H1 (cell line): Measurements from ENCODE around the gene FAM227B. TPM values are rescaled to one million over a fixed set of nuclear protein-coding genes. Genes with fewer than 3 reads are reported as not detected.
A peak's percentile ranks its signal among the peaks of the same experiment; 100 is the strongest.

Source experiments
- CTCF ChIA-PET: fragments of 300-600 bp; sonication (Branson Sonifier 250); formaldehyde crosslinking; loops from one replicate; lab custom pipeline; 2021; ENCODE audit not compliant: partially characterized antibody; lab: Charles Lee
- POLR2A ChIA-PET: fragments of 300-600 bp; sonication (Branson Sonifier 250); formaldehyde crosslinking; loops from one replicate; lab custom pipeline; 2021; ENCODE audit warnings: inconsistent platforms; ENCODE audit not compliant: partially characterized antibody; lab: Charles Lee
- DNase-seq, 2 experiments: peaks; one replicate each; pipeline versions ENCODE4 v3.0.0 to v3.0.0-alpha.2; 2010 to 2022; ENCODE audit warnings: low spot score in 2 of 2, low read depth in 1 of 2, mixed read lengths in 1 of 2
- FAIRE-seq: peaks from 2 replicates; lab custom pipeline; 2011; peaks lifted over from hg19 to GRCh38; lab: Jason Lieb, UNC
- H2AFZ ChIP-seq: 2 replicates; pipeline ENCODE4 v1.8.1; 2012; ENCODE audit warnings: low read length, inconsistent platforms
- H2AK5ac ChIP-seq: 2 replicates; pipeline ENCODE4 v1.6.1; 2013; ENCODE audit warnings: low read depth, low read length
- H2BK120ac ChIP-seq: replicated peaks from 2 replicates; pipeline ENCODE3; 2013; ENCODE audit warnings: low read depth, low read length, inconsistent platforms
- H2BK12ac ChIP-seq: 2 replicates; pipeline ENCODE4 v1.6.1; 2013; ENCODE audit warnings: low read depth, low read length
- H2BK15ac ChIP-seq: 2 replicates; pipeline ENCODE4 v1.6.1; 2013; ENCODE audit warnings: low read length
- H2BK20ac ChIP-seq: 2 replicates; pipeline ENCODE4 v1.6.1; 2013; ENCODE audit warnings: low read length
- H2BK5ac ChIP-seq: 2 replicates; pipeline ENCODE4 v1.6.1; 2013; ENCODE audit warnings: low read depth, low read length
- H3K14ac ChIP-seq: 2 replicates; pipeline ENCODE4 v1.6.1; 2013; ENCODE audit warnings: inconsistent platforms; ENCODE audit not compliant: insufficient read length
- H3K18ac ChIP-seq: 2 replicates; pipeline ENCODE4 v1.6.1; 2013; ENCODE audit warnings: low read length; ENCODE audit errors: extremely low read depth
- H3K23ac ChIP-seq: 2 replicates; pipeline ENCODE4 v1.6.1; 2013; ENCODE audit warnings: inconsistent platforms; ENCODE audit not compliant: insufficient read length
- H3K23me2 ChIP-seq: 2 replicates; pipeline ENCODE4 v1.6.1; 2013; ENCODE audit warnings: low read depth, low read length
- H3K27ac ChIP-seq: 2 replicates; pipeline ENCODE4 v1.6.1; 2011; ENCODE audit warnings: low read depth, low read length, inconsistent platforms
- H3K27me3 ChIP-seq, 4 experiments: replicated peaks in 1 of 4; 1 replicate in 1 of 4; 2 replicates in 3 of 4; pipeline versions ENCODE4 v1.6.1 to v1.8.1; 2011 to 2013; ENCODE audit warnings: low read length in 3 of 4, mild to moderate bottlenecking in 3 of 4, inconsistent platforms in 2 of 4, mixed read lengths in 2 of 4, moderate library complexity in 1 of 4; ENCODE audit not compliant: control insufficient read depth in 3 of 4, insufficient read depth in 3 of 4; ENCODE audit errors: extremely low read depth in 1 of 4
- H3K36me3 ChIP-seq, 4 experiments: 2 replicates each; pipeline versions ENCODE4 v1.6.1 to v1.8.1; 2011 to 2013; ENCODE audit warnings: mild to moderate bottlenecking in 4 of 4, low read length in 3 of 4, moderate library complexity in 2 of 4, control low read depth in 1 of 4, inconsistent platforms in 1 of 4; ENCODE audit not compliant: insufficient read depth in 4 of 4, control insufficient read depth in 2 of 4
- H3K4ac ChIP-seq: replicated peaks from 2 replicates; pipeline ENCODE3; 2013; ENCODE audit warnings: low read length, low read depth, mixed read lengths, inconsistent platforms; ENCODE audit not compliant: insufficient read length
- H3K4me1 ChIP-seq, 4 experiments: replicated peaks in 1 of 4; 1 replicate in 1 of 4; 2 replicates in 3 of 4; pipeline versions ENCODE4 v1.6.1 to v1.8.1; 2011 to 2013; ENCODE audit warnings: low read length in 3 of 4, inconsistent platforms in 2 of 4, mixed read lengths in 1 of 4; ENCODE audit not compliant: insufficient read depth in 4 of 4, control insufficient read depth in 3 of 4
- H3K4me2 ChIP-seq, 2 experiments: 2 replicates each; pipeline versions ENCODE4 v1.6.1 to v1.8.1; 2011 to 2013; ENCODE audit warnings: low read depth in 2 of 2, low read length in 2 of 2, control low read depth in 1 of 2, inconsistent platforms in 1 of 2, mild to moderate bottlenecking in 1 of 2; ENCODE audit not compliant: insufficient read depth in 1 of 2
- H3K4me3 ChIP-seq, 4 experiments: fragments of 200-600, 300-600 bp in 1 of 4; sonication (generic), shearing (Covaris generic), sonication (Bioruptor Twin) in 1 of 4; 2 replicates each; pipeline versions ENCODE4 v1.5.1 to v1.8.1; 2011 to 2016; ENCODE audit warnings: low read length in 4 of 4, low read depth in 3 of 4, control low read depth in 2 of 4, inconsistent platforms in 2 of 4, mild to moderate bottlenecking in 2 of 4, mixed read lengths in 1 of 4, moderate library complexity in 1 of 4; ENCODE audit not compliant: insufficient read depth in 2 of 4; ENCODE audit errors: extremely low read depth in 1 of 4
- H3K56ac ChIP-seq: replicated peaks from 2 replicates; pipeline ENCODE3; 2013; ENCODE audit warnings: low read depth, mild to moderate bottlenecking, mixed read lengths, low read length, inconsistent platforms; ENCODE audit not compliant: insufficient read length
- H3K79me1 ChIP-seq: 2 replicates; pipeline ENCODE4 v1.6.1; 2013; ENCODE audit warnings: low read depth, low read length, control low read depth
- H3K79me2 ChIP-seq, 2 experiments: 2 replicates each; pipeline versions ENCODE4 v1.6.1 to v1.8.1; 2012 to 2013; ENCODE audit warnings: low read length in 2 of 2, mild to moderate bottlenecking in 2 of 2, inconsistent platforms in 1 of 2; ENCODE audit not compliant: insufficient read depth in 2 of 2, control insufficient read depth in 1 of 2
- H3K9ac ChIP-seq, 4 experiments: replicated peaks in 1 of 4; 1 replicate in 1 of 4; 2 replicates in 3 of 4; pipeline versions ENCODE4 v1.6.1 to v1.8.1; 2011 to 2013; ENCODE audit warnings: low read depth in 3 of 4, low read length in 3 of 4, control low read depth in 2 of 4, mild to moderate bottlenecking in 2 of 4, moderate library complexity in 2 of 4, inconsistent platforms in 1 of 4; ENCODE audit errors: extremely low read depth in 1 of 4
- H3K9me3 ChIP-seq, 2 experiments: 2 replicates each; pipeline versions ENCODE4 v1.6.1 to v1.8.1; 2012 to 2013; ENCODE audit warnings: mild to moderate bottlenecking in 2 of 2, moderate library complexity in 2 of 2, control low read depth in 1 of 2, inconsistent platforms in 1 of 2, low read depth in 1 of 2, low read length in 1 of 2, mixed read lengths in 1 of 2; ENCODE audit not compliant: insufficient read depth in 2 of 2
- H4K20me1 ChIP-seq, 2 experiments: replicated peaks in 1 of 2; 2 replicates each; pipeline versions ENCODE3 to v1.8.1; 2011 to 2013; ENCODE audit warnings: inconsistent platforms in 2 of 2, low read length in 2 of 2, mild to moderate bottlenecking in 1 of 2; ENCODE audit not compliant: insufficient read depth in 2 of 2, control insufficient read depth in 1 of 2
- H4K5ac ChIP-seq: 2 replicates; pipeline ENCODE4 v1.6.1; 2013; ENCODE audit warnings: low read length, low read depth, mixed read lengths, inconsistent platforms; ENCODE audit not compliant: insufficient read length
- H4K8ac ChIP-seq: 2 replicates; pipeline ENCODE4 v1.8.0; 2013; ENCODE audit warnings: mild to moderate bottlenecking, moderate library complexity, low read length, inconsistent platforms; ENCODE audit not compliant: insufficient read depth; ENCODE audit errors: extremely low read depth
- H4K91ac ChIP-seq: replicated peaks from 2 replicates; pipeline ENCODE3; 2013; ENCODE audit warnings: low read length, mixed read lengths, inconsistent platforms; ENCODE audit not compliant: insufficient read length
- CHD2 ChIP-seq: IDR thresholded peaks from 2 replicates; pipeline ENCODE4 v1.6.1; 2012; ENCODE audit warnings: low read length, improper control_type of control experiment
- KDM5A ChIP-seq: fragments of 200-600 bp; IDR thresholded peaks from 2 replicates; pipeline ENCODE4 v1.7.1; 2012; ENCODE audit warnings: mild to moderate bottlenecking, low read length, inconsistent platforms, mixed read lengths
- NANOG ChIP-seq: IDR thresholded peaks from 2 replicates; pipeline ENCODE4 v1.6.1; 2011; ENCODE audit warnings: low read length, low read depth, mild to moderate bottlenecking, inconsistent platforms; ENCODE audit not compliant: insufficient read depth, poor library complexity, severe bottlenecking
- NRF1 ChIP-seq: IDR thresholded peaks from 2 replicates; pipeline ENCODE4 v1.6.1; 2011; ENCODE audit warnings: mild to moderate bottlenecking, low read depth, low read length, improper control_type of control experiment
- POU5F1 ChIP-seq: IDR thresholded peaks from 2 replicates; pipeline ENCODE4 v1.6.1; 2011; ENCODE audit warnings: low read depth, mild to moderate bottlenecking, low read length, moderate library complexity
- SAP30 ChIP-seq: fragments of 300-600 bp; sonication (generic); IDR thresholded peaks from 2 replicates; pipeline ENCODE4 v1.7.1; 2012; ENCODE audit warnings: low read length, moderate library complexity, mild to moderate bottlenecking, inconsistent platforms; ENCODE audit not compliant: insufficient read depth, insufficient replicate concordance
- WGBS, 2 experiments: shearing (Covaris generic) in 1 of 2; methylation state at CpG; one replicate each; pipeline versions ENCODE4 v1.1.6 to v1.1.7; 2013 to 2015; ENCODE audit warnings: low lambda C conversion rate in 2 of 2, mixed read lengths in 2 of 2, inconsistent platforms in 1 of 2, low coverage in 1 of 2, missing lambda C conversion rate in 1 of 2; ENCODE audit not compliant: insufficient replicate concordance in 2 of 2, insufficient coverage in 1 of 2, insufficient read length in 1 of 2; ENCODE audit errors: extremely low coverage in 1 of 2, missing lambda C conversion rate in 1 of 2; 5-methylcytosine and 5-hydroxymethylcytosine counted together
- polyA plus RNA-seq, 7 experiments: library from polyadenylated mRNA; depleted of rRNA in 3 of 7; stranded (reverse) in 5 of 7; unstranded in 2 of 7; fragments of >200 nt in 5 of 7; fragments of 200-250 nt in 2 of 7; gene quantifications; 1 replicate in 5 of 7; 2 replicates in 1 of 7; 4 replicates in 1 of 7; pipeline versions ENCODE4 v1.2.1 to v1.2.3, GENCODE V29; 2011 to 2013; ENCODE audit warnings: missing spikeins in 2 of 7, mixed read lengths in 2 of 7
- total RNA-seq: library from RNA; stranded (reverse); fragmentation: NEBNext Ultra II Directional; extraction: Animal tissue kit (Norgen Biotek cat#: 25700); gene quantifications from 2 replicates; pipeline ENCODE4 v1.2.1, GENCODE V29; 2021
- TF ChIP-seq, protein P1 (sequence below): IDR thresholded peaks from 2 replicates; pipeline ENCODE4 v1.6.1; 2011; ENCODE audit warnings: low read length, improper control_type of control experiment

Gene FAM227B
- total and polyA plus RNA-seq, 2 of the 8 experiments (the other 6 are each of a cell fraction or from before 2014, with no cell fraction given) = 4.0 to 6.5 TPM

DNA sequence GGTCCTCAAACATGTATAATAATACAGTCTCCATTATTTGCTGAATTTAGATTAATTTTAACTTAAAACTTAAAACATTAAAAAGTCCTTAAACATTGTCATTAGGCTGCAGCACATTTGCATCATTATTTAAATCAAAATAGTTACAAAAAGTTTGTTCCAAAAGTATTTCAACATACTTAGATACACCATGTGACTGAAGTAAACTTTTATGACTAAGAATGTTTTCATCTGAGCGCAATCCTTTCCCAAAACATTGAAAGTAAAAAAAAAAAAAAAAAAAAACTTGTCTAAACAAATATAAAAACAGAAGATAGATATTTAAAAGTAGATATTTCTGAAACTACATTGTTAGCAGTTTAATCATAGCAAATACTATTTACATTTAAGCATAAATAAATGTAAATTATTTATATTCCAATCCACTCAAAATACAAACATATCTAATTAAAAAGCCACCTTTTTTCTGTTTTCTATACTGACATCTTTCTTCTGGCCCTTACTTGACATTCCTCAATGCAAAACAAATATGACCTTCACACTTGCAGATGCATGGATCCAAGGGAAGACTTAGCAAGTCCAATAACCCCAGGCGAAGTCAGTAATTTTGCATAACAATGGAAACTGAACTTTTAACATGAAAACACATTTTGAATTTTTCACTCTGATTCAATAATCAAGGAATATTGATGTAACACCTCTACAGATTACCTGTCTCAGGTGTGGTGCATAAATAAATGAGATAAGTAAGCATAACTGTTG is 10.3 kb downstream of the FAM227B start:
- H2BK20ac ChIP-seq = no peak overlapping the region
- H2BK12ac ChIP-seq = no peak overlapping the region
- no peak overlapping the region for H4K91ac ChIP-seq
- no peak overlapping the region for H3K4me2 ChIP-seq
- no peak overlapping the region for H3K4ac ChIP-seq
- H3K23ac ChIP-seq = no peak overlapping the region
- H3K23me2 ChIP-seq = no peaks in the 10 kb centered on the region
- no peak overlapping the region for H3K4me3 ChIP-seq
- no peaks in the 10 kb centered on the region; a peak in 1 of 8 replicates for H3K36me3 ChIP-seq
- H2BK15ac ChIP-seq = no peak overlapping the region
- H3K9me3 ChIP-seq = 0 out of 4 replicates have a peak, but pooled peaks cover 0 to 4% of the 10 kb centered on the region in 2 experiments
- no peaks in the 10 kb centered on the region for H4K20me1 ChIP-seq
- FAIRE-seq = no peak
- no peak overlapping the region for H2AK5ac ChIP-seq
- no peak overlapping the region for H3K18ac ChIP-seq
- H2AFZ ChIP-seq = no peak overlapping the region
- no peak overlapping the region for H3K14ac ChIP-seq
- no peak for TF ChIP-seq KDM5A
- TF ChIP-seq SAP30 = no peak
- peak; percentile 65; the same call in 1 of the 2 replicates for TF ChIP-seq POU5F1
- no peak for TF ChIP-seq NRF1
- TF ChIP-seq, protein P1, sequence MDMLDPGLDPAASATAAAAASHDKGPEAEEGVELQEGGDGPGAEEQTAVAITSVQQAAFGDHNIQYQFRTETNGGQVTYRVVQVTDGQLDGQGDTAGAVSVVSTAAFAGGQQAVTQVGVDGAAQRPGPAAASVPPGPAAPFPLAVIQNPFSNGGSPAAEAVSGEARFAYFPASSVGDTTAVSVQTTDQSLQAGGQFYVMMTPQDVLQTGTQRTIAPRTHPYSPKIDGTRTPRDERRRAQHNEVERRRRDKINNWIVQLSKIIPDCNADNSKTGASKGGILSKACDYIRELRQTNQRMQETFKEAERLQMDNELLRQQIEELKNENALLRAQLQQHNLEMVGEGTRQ = no peak
- no peak for TF ChIP-seq NANOG
- no peak for TF ChIP-seq CHD2
- no peaks in the 10 kb centered on the region for H3K79me1 ChIP-seq
- no peak overlapping the region for H3K27ac ChIP-seq
- POLR2A ChIA-PET = no interaction called here
- CTCF ChIA-PET = no interaction called here
- H4K5ac ChIP-seq = no peak overlapping the region
- no peaks in the 10 kb centered on the region for H3K4me1 ChIP-seq
- H4K8ac ChIP-seq = no peak overlapping the region
- no peak for DNase-seq
- no peaks in the 10 kb centered on the region for H3K27me3 ChIP-seq
- H3K9ac ChIP-seq = no peak overlapping the region
- H3K79me2 ChIP-seq = no peaks in the 10 kb centered on the region
- H2BK120ac ChIP-seq = no peak overlapping the region
- no peak overlapping the region for H2BK5ac ChIP-seq
- no peak overlapping the region for H3K56ac ChIP-seq
- WGBS, 2 experiments = 71% methylated on average over 2 of the region's 2 CpGs; no CpG with 5 or more reads in 1 of the 2 experiments
